Esophagus muscularis mucosa (tissue), 3 donors: ENCODE results near the gene TDRD7.
A peak's percentile ranks its signal among the peaks of the same experiment; 100 is the strongest.

Source experiments
- POLR2A ChIP-seq: fragments of 450-650 bp; IDR thresholded peaks from one replicate; pipeline ENCODE4 v1.6.1; 2017; ENCODE audit warnings: antibody characterized with exemption, moderate library complexity, mild to moderate bottlenecking, low read depth
- POLR2AphosphoS5 ChIP-seq, 2 donors: sonication (generic); formaldehyde crosslinking; IDR thresholded peaks; one replicate each; pipeline ENCODE4 v1.6.1; 2017; ENCODE audit warnings: antibody characterized with exemption in 2 of 2
- TF ChIP-seq, protein P1 (sequence below), 3 experiments: fragments of 200-600 bp in 2 of 3; fragments of 450-650 bp in 1 of 3; sonication (generic) in 2 of 3; IDR thresholded peaks; one replicate each; pipeline ENCODE4 v1.5.1; 2017 to 2019; ENCODE audit warnings: antibody characterized with exemption in 3 of 3, mild to moderate bottlenecking in 2 of 3, moderate library complexity in 1 of 3

DNA sequence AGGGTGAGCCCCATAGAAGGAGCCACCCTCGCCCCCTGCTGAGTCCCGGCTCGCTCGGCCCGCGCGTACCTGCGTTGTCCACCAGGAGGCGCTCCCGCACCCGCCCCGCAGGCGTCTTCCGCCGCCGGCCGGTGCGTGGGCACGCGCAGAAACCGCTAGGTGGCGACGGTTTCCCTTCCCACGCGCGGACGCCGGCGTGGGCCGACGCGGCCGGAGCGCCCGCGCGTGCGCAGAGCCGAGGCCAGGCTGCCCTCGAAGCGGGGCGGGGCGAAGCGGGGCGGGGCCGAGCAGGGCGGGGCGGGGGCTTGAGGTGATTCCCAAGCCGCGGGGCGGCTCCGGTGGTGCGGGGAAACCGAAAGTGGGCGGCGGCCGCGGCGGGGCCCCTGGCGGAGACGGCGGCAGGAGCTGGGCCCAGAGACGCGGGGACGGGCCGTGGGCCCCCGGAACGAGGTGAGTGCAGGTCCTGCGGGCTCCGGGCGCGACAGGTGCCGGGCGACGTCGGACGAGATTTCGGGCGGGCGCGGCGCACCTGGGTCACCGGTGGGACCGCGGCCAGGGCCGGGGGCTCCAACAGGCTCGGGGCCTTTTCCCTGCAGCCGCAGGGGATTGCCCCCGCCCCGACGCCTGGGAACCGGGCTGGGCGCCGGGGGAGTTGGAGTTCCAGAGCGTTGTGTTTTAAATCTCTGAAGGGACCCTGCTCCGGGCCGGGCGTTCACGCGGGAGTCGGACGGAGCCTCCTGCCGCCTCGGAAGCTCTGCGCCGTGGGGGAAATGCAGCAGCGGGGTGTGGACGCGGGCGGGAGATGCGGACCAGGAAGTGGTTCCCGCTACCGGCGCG is at the start of gene TDRD7:
- TF ChIP-seq, protein P1, sequence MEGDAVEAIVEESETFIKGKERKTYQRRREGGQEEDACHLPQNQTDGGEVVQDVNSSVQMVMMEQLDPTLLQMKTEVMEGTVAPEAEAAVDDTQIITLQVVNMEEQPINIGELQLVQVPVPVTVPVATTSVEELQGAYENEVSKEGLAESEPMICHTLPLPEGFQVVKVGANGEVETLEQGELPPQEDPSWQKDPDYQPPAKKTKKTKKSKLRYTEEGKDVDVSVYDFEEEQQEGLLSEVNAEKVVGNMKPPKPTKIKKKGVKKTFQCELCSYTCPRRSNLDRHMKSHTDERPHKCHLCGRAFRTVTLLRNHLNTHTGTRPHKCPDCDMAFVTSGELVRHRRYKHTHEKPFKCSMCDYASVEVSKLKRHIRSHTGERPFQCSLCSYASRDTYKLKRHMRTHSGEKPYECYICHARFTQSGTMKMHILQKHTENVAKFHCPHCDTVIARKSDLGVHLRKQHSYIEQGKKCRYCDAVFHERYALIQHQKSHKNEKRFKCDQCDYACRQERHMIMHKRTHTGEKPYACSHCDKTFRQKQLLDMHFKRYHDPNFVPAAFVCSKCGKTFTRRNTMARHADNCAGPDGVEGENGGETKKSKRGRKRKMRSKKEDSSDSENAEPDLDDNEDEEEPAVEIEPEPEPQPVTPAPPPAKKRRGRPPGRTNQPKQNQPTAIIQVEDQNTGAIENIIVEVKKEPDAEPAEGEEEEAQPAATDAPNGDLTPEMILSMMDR (IDR thresholded peaks at IDR 0.05) = peak; percentile 99
- no peak for TF ChIP-seq POLR2A
- TF ChIP-seq POLR2AphosphoS5 (IDR thresholded peaks at IDR 0.05) = peak; percentile 41 to 73
